Measurements from ENCODE around the gene C19orf38.

DNA sequence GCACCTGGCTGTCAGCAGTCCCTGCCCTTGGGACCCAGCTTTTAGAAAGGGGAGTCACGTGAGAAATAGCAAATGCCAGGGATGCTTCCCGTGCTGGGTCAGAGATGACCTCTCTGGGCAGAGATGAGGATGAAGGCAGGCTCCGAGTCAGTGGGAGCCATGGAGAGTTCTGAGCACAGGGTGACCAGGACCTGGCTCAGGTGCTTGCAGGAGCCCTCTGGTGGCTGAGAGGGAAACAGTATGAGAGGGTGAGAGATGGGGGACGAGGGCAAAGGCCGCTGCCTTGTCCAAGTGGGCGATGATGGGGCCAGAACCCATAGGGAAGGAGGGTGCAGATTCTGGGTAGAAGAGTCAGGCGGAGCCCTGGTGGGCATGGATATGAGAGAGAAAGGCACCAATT lies 28.0 kb upstream of the C19orf38 start:
- TF ChIP-seq, protein P1, sequence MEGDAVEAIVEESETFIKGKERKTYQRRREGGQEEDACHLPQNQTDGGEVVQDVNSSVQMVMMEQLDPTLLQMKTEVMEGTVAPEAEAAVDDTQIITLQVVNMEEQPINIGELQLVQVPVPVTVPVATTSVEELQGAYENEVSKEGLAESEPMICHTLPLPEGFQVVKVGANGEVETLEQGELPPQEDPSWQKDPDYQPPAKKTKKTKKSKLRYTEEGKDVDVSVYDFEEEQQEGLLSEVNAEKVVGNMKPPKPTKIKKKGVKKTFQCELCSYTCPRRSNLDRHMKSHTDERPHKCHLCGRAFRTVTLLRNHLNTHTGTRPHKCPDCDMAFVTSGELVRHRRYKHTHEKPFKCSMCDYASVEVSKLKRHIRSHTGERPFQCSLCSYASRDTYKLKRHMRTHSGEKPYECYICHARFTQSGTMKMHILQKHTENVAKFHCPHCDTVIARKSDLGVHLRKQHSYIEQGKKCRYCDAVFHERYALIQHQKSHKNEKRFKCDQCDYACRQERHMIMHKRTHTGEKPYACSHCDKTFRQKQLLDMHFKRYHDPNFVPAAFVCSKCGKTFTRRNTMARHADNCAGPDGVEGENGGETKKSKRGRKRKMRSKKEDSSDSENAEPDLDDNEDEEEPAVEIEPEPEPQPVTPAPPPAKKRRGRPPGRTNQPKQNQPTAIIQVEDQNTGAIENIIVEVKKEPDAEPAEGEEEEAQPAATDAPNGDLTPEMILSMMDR (IDR thresholded peaks at IDR 0.05; ENCODE audit: low read depth, low read length, poor library complexity, severe bottlenecking): peak; percentile 58
- no peak for TF ChIP-seq EZH2phosphoT487 (IDR thresholded peaks at IDR 0.05; ENCODE audit: borderline replicate concordance, low read length)
